SK-N-SH treated with all-trans-retinoic acid at 6 μM for 48 hours (cell line): ENCODE results near the gene TUT4.

ENCODE experiments used
- GLIS3 ChIP-seq: fragments of 250-450 bp; sonication (Bioruptor Pico); IDR thresholded peaks from 2 replicates; pipeline ENCODE4 v1.5.0; 2020; ENCODE audit warnings: mild to moderate bottlenecking, moderate library complexity
- ZFP3 ChIP-seq: fragments of 250-450 bp; sonication (Bioruptor Pico); IDR thresholded peaks from 2 replicates; pipeline ENCODE4 v1.5.0; 2020; ENCODE audit warnings: mild to moderate bottlenecking, moderate library complexity
- ZNF565 ChIP-seq: fragments of 450-650 bp; formaldehyde crosslinking; conservative IDR thresholded peaks from 2 replicates; pipeline ENCODE4 v1.5.0; 2020; ENCODE audit warnings: low read depth, mild to moderate bottlenecking, moderate library complexity
- TF ChIP-seq, protein P1 (sequence below): fragments of 250-450 bp; sonication (Bioruptor Pico); IDR thresholded peaks from 2 replicates; pipeline ENCODE4 v1.5.0; 2020; ENCODE audit warnings: mild to moderate bottlenecking, moderate library complexity

DNA sequence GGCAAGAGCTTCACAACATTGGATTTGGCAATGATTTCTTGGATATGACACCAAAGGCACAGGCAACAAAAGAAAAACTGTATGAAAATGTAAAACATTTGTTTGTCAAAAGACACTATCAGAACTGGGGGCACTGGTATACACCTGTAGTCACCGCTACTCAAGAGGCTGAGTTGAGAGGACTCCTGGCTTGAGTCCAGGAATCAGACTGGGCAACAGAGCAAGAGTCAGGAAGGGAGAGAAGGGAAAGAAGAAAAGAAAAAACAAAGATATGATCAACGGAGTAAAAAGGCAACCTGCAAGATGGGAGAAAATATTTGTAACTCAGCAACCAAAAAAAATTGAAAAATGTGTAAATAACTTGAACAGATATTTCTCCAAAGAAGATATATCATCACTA lies 6.0 kb upstream of the TUT4 start:
- TF ChIP-seq GLIS3 (CRISPR knock-in tag) (no peak), ZFP3 (CRISPR knock-in tag) (no peak), ZNF565 (CRISPR knock-in tag) (no peak)
- TF ChIP-seq, protein P1, sequence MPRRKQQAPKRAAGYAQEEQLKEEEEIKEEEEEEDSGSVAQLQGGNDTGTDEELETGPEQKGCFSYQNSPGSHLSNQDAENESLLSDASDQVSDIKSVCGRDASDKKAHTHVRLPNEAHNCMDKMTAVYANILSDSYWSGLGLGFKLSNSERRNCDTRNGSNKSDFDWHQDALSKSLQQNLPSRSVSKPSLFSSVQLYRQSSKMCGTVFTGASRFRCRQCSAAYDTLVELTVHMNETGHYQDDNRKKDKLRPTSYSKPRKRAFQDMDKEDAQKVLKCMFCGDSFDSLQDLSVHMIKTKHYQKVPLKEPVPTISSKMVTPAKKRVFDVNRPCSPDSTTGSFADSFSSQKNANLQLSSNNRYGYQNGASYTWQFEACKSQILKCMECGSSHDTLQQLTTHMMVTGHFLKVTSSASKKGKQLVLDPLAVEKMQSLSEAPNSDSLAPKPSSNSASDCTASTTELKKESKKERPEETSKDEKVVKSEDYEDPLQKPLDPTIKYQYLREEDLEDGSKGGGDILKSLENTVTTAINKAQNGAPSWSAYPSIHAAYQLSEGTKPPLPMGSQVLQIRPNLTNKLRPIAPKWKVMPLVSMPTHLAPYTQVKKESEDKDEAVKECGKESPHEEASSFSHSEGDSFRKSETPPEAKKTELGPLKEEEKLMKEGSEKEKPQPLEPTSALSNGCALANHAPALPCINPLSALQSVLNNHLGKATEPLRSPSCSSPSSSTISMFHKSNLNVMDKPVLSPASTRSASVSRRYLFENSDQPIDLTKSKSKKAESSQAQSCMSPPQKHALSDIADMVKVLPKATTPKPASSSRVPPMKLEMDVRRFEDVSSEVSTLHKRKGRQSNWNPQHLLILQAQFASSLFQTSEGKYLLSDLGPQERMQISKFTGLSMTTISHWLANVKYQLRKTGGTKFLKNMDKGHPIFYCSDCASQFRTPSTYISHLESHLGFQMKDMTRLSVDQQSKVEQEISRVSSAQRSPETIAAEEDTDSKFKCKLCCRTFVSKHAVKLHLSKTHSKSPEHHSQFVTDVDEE (CRISPR knock-in tag): no peak
